DMS 273 (cell line): ENCODE measurements around the gene URI1.
"Not testable (repeated sequence)": the region's sequence is repeated elsewhere in the genome, so short reads cannot be mapped to it uniquely, and the experiment has no call there.

Experiments used
- DNase-seq: peaks from one replicate; lab custom pipeline; 2025; ENCODE audit not compliant: unreplicated experiment; lab: John Stamatoyannopoulos, UW

Gene URI1

GRCh38 chr19:30017172-30017571 lies 75.1 kb downstream of the URI1 start:
- no peak for DNase-seq

GRCh38 chr19:30020189-30020588 lies 78.2 kb downstream of the URI1 start:
- no peak for DNase-seq

GRCh38 chr19:30022659-30023058 lies 80.6 kb downstream of the URI1 start:
- no peak for DNase-seq

GRCh38 chr19:30023330-30023729 lies 81.3 kb downstream of the URI1 start:
- DNase-seq: no peak

GRCh38 chr19:30024091-30024490 lies 82.1 kb downstream of the URI1 start:
- no peak for DNase-seq

- no peak for DNase-seq
Measured at GRCh38 chr19:30026933-30027332, 84.9 kb downstream of the URI1 start.

- DNase-seq: no peak
Measured at GRCh38 chr19:30028118-30028991, 86.3 kb downstream of the URI1 start.

GRCh38 chr19:30028992-30029343 lies 86.9 kb downstream of the URI1 start:
- no peak for DNase-seq

- DNase-seq: no peak
Measured at GRCh38 chr19:30029721-30030510, 87.9 kb downstream of the URI1 start.

GRCh38 chr19:30034321-30034720 lies 92.3 kb downstream of the URI1 start:
- no peak for DNase-seq

GRCh38 chr19:30036154-30037129 lies 94.4 kb downstream of the URI1 start:
- DNase-seq: no peak

- no peak for DNase-seq
Measured at GRCh38 chr19:30037835-30038234, 95.8 kb downstream of the URI1 start.

- DNase-seq: not testable (repeated sequence)
Measured at GRCh38 chr19:30041931-30042330, 99.9 kb downstream of the URI1 start.

- DNase-seq: not testable (repeated sequence)
Measured at GRCh38 chr19:30043008-30043407, 101.0 kb downstream of the URI1 start.

- DNase-seq: no peak
Measured at GRCh38 chr19:30044273-30045248, 102.5 kb downstream of the URI1 start.

GRCh38 chr19:30046522-30046921 lies 104.5 kb downstream of the URI1 start:
- peak; percentile 40 for DNase-seq

GRCh38 chr19:30047432-30047831 lies 105.4 kb downstream of the URI1 start:
- DNase-seq: no peak

- no peak for DNase-seq
Measured at GRCh38 chr19:30049226-30049625, 107.2 kb downstream of the URI1 start.

- no peak for DNase-seq
Measured at GRCh38 chr19:30049846-30050667, 108.0 kb downstream of the URI1 start.
